SK-N-SH (cell line): Measurements from ENCODE around the gene AWAT2. TPM values are rescaled to one million over a fixed set of nuclear protein-coding genes. Genes with fewer than 3 reads are reported as not detected.
A peak's percentile ranks its signal among the peaks of the same experiment; 100 is the strongest.

Experiments used
- CTCF ChIA-PET: fragments of 300-600, 350-600 bp; formaldehyde crosslinking; extraction: SDS; loops from one replicate; lab custom pipeline; 2021; lab: Yijun Ruan, JAX
- POLR2A ChIA-PET: fragments of 350-600 bp; sonication (Branson Sonifier 250); formaldehyde crosslinking; extraction: SDS; loops from one replicate; lab custom pipeline; 2020; ENCODE audit warnings: antibody characterized with exemption, inconsistent platforms; lab: Yijun Ruan, JAX
- DNase-seq: peaks from one replicate; pipeline ENCODE4 v3.0.0; 2012
- H2AFZ ChIP-seq: fragments of 200-600 bp; sonication (generic); 2 replicates; pipeline ENCODE4 v1.8.1; 2016; ENCODE audit warnings: antibody characterized with exemption, mild to moderate bottlenecking, low read depth
- H3F3A ChIP-seq: fragments of 200-600 bp; sonication (generic); replicated peaks from 2 replicates; pipeline ENCODE3; 2016; ENCODE audit warnings: antibody characterized with exemption, mild to moderate bottlenecking; ENCODE audit not compliant: insufficient read depth
- H3K27ac ChIP-seq, 2 experiments: fragments of 200-500 bp in 1 of 2; fragments of 200-600 bp in 1 of 2; sonication (Bioruptor generic) in 1 of 2; sonication (generic), shearing (Covaris generic) in 1 of 2; 2 replicates each; pipeline versions ENCODE4 v1.5.1 to v1.6.1; 2014 to 2016; ENCODE audit warnings: low read depth in 2 of 2, inconsistent platforms in 1 of 2, low read length in 1 of 2, mild to moderate bottlenecking in 1 of 2, mixed read lengths in 1 of 2
- H3K27me3 ChIP-seq: fragments of 200-600 bp; sonication (generic), shearing (Covaris generic); 2 replicates; pipeline ENCODE4 v1.6.1; 2016; ENCODE audit warnings: mixed run types; ENCODE audit not compliant: insufficient read depth
- H3K36me3 ChIP-seq, 2 experiments: fragments of 200-500 bp in 1 of 2; fragments of 200-600 bp in 1 of 2; sonication (Bioruptor generic) in 1 of 2; sonication (generic) in 1 of 2; replicated peaks in 1 of 2; 2 replicates each; pipeline versions ENCODE3 to v1.5.1; 2014 to 2016; ENCODE audit warnings: low read length in 1 of 2, mild to moderate bottlenecking in 1 of 2; ENCODE audit not compliant: insufficient read depth in 2 of 2, control insufficient read depth in 1 of 2
- H3K4me1 ChIP-seq, 2 experiments: fragments of 200-500 bp in 1 of 2; fragments of 200-600 bp in 1 of 2; sonication (Bioruptor generic) in 1 of 2; sonication (generic), shearing (Covaris generic) in 1 of 2; 2 replicates each; pipeline versions ENCODE4 v1.5.1 to v1.6.1; 2014 to 2016; ENCODE audit warnings: low read depth in 1 of 2, low read length in 1 of 2, mixed run types in 1 of 2; ENCODE audit not compliant: insufficient read depth in 2 of 2, control insufficient read depth in 1 of 2
- H3K4me2 ChIP-seq: fragments of 200-600 bp; sonication (generic), shearing (Covaris generic); 2 replicates; pipeline ENCODE4 v1.6.1; 2017; ENCODE audit warnings: mixed run types
- H3K4me3 ChIP-seq, 2 experiments: fragments of 200-500 bp in 1 of 2; fragments of 200-600 bp in 1 of 2; sonication (Bioruptor generic) in 1 of 2; sonication (generic), shearing (Covaris generic) in 1 of 2; 2 replicates each; pipeline versions ENCODE4 v1.5.1 to v1.8.1; 2014 to 2016; ENCODE audit warnings: low read depth in 2 of 2, inconsistent platforms in 1 of 2, low read length in 1 of 2, mild to moderate bottlenecking in 1 of 2, mixed read lengths in 1 of 2, moderate library complexity in 1 of 2
- H3K79me2 ChIP-seq: fragments of 200-600 bp; sonication (generic); 2 replicates; pipeline ENCODE4 v1.8.1; 2017; ENCODE audit warnings: mild to moderate bottlenecking; ENCODE audit not compliant: insufficient read depth
- H3K9ac ChIP-seq: fragments of 200-600 bp; sonication (generic); 2 replicates; pipeline ENCODE4 v1.6.1; 2017; ENCODE audit warnings: mixed run types
- H3K9me2 ChIP-seq: fragments of 200-600 bp; sonication (generic); 2 replicates; pipeline ENCODE4 v1.6.1; 2017; ENCODE audit warnings: mixed run types
- H3K9me3 ChIP-seq: fragments of 200-600 bp; sonication (generic); 2 replicates; pipeline ENCODE4 v1.6.1; 2017; ENCODE audit warnings: mixed run types, mild to moderate bottlenecking, moderate library complexity
- H4K20me1 ChIP-seq: fragments of 200-600 bp; sonication (generic); 2 replicates; pipeline ENCODE4 v1.6.1; 2017; ENCODE audit warnings: mild to moderate bottlenecking, mixed run types; ENCODE audit not compliant: insufficient read depth
- CTCF ChIP-seq: fragments of 200-600 bp; sonication (generic); IDR thresholded peaks from 2 replicates; pipeline ENCODE4 v1.6.1; 2017; ENCODE audit warnings: antibody characterized with exemption, mild to moderate bottlenecking, moderate library complexity
- EP300 ChIP-seq, 2 experiments: IDR thresholded peaks; 2 replicates each; pipeline versions ENCODE4 v1.4.0 to v1.6.1; 2012; ENCODE audit warnings: borderline replicate concordance in 1 of 2, low read depth in 1 of 2, low read length in 1 of 2
- EZH2phosphoT487 ChIP-seq: fragments of 200-600 bp; sonication (generic); IDR thresholded peaks from 2 replicates; pipeline ENCODE4 v1.6.1; 2017; ENCODE audit warnings: low read depth, mixed run types, mild to moderate bottlenecking, antibody characterized with exemption, moderate library complexity, borderline replicate concordance
- GATA2 ChIP-seq: sonication (generic); formaldehyde crosslinking; IDR thresholded peaks from 2 replicates; pipeline ENCODE4 v1.5.0; 2020; ENCODE audit warnings: mild to moderate bottlenecking, missing genetic modification reagents
- MEF2A ChIP-seq: IDR thresholded peaks from 2 replicates; pipeline ENCODE4 v1.4.0; 2012; ENCODE audit warnings: low read depth, borderline replicate concordance
- MXI1 ChIP-seq: IDR thresholded peaks from 2 replicates; pipeline ENCODE4 v1.6.1; 2012; ENCODE audit warnings: mild to moderate bottlenecking, low read depth, low read length, improper control_type of control experiment
- NFIC ChIP-seq: IDR thresholded peaks from 2 replicates; pipeline ENCODE4 v1.4.0; 2012; ENCODE audit warnings: borderline replicate concordance
- POLR2AphosphoS5 ChIP-seq: IDR thresholded peaks from 2 replicates; pipeline ENCODE4 v1.6.1; 2012; ENCODE audit warnings: low read depth, low read length
- RAD21 ChIP-seq: IDR thresholded peaks from 2 replicates; pipeline ENCODE4 v1.6.1; 2012; ENCODE audit warnings: mild to moderate bottlenecking, low read length
- RXRA ChIP-seq: IDR thresholded peaks from 2 replicates; pipeline ENCODE4 v1.4.0; 2012; ENCODE audit warnings: low read depth, mild to moderate bottlenecking, borderline replicate concordance
- SMC3 ChIP-seq: IDR thresholded peaks from 2 replicates; pipeline ENCODE4 v1.6.1; 2012; ENCODE audit warnings: low read depth, low read length, improper control_type of control experiment
- TAF1 ChIP-seq: IDR thresholded peaks from 2 replicates; pipeline ENCODE4 v1.6.1; 2012; ENCODE audit warnings: low read depth, mild to moderate bottlenecking, low read length, moderate library complexity, borderline replicate concordance
- TCF12 ChIP-seq: IDR thresholded peaks from 2 replicates; pipeline ENCODE4 v1.4.0; 2012
- TEAD4 ChIP-seq: IDR thresholded peaks from 2 replicates; pipeline ENCODE4 v1.4.0; 2012; ENCODE audit warnings: mild to moderate bottlenecking, borderline replicate concordance; ENCODE audit not compliant: insufficient read depth
- USF2 ChIP-seq: fragments of 150-350 bp; IDR thresholded peaks from 2 replicates; pipeline ENCODE4 v1.6.1; 2017; ENCODE audit warnings: antibody characterized with exemption, low read length, low read depth, borderline replicate concordance
- WGBS: methylation state at CpG from one replicate; pipeline ENCODE4 v1.1.6; 2017; ENCODE audit warnings: low lambda C conversion rate; 5-methylcytosine and 5-hydroxymethylcytosine counted together
- polyA plus RNA-seq, 3 experiments: library from polyadenylated mRNA; depleted of rRNA; stranded (reverse); fragments of >200 nt; gene quantifications; 2 replicates each; pipeline ENCODE4 v1.2.3, GENCODE V29; 2012
- TF ChIP-seq, protein P1 (sequence below): fragments of 150-350 bp; IDR thresholded peaks from 2 replicates; pipeline ENCODE4 v1.6.1; 2016; ENCODE audit warnings: mild to moderate bottlenecking, low read depth, low read length
- TF ChIP-seq, protein P2 (sequence below): IDR thresholded peaks from 2 replicates; pipeline ENCODE4 v1.4.0; 2012; ENCODE audit warnings: low read depth, borderline replicate concordance
- TF ChIP-seq, protein P3 (sequence below): IDR thresholded peaks from 2 replicates; pipeline ENCODE4 v1.4.0; 2012; ENCODE audit warnings: low read depth, borderline replicate concordance

The AWAT2 gene
- polyA plus RNA-seq, 1 of the 3 experiments (the other 2 are of a cell fraction), result 0.13 TPM

DNA sequence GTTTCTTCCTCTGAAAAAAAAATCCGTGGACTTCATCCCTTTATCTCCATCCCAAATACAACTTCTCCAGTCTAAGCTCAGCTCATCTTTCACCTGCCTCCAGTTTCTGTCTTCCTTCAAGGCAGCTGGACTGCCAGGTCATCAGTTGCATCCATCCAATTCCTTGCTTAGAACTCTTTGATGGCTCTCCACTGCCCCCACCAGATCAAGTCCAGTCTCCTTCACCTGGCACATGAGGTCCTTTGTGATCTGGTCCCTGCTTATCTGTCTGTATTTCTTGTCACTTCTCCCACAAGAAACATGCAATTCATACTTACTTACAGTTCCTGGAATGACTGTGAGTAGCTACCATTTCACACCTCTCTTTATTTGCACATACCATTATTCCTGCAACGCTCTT lies 46.3 kb upstream of the AWAT2 start:
- no peaks in the 10 kb centered on the region for H3K79me2 ChIP-seq
- no peak overlapping the region for H3K4me2 ChIP-seq
- peaks cover 3% of the 10 kb centered on the region for H3K27me3 ChIP-seq
- ChIA-PET CTCF (interaction anchor here (1.1 to 3.6 kb wide), 10 partner anchors 14 to 1274 kb away, joined by 3 to 19 read pairs (median 5); no protein-coding TSS in a partner anchor), POLR2A (no interaction called here)
- DNase-seq, result no peak
- no peaks in the 10 kb centered on the region for H3K9me2 ChIP-seq
- no peaks in the 10 kb centered on the region for H3K36me3 ChIP-seq
- H3K4me3 ChIP-seq, result no peak overlapping the region
- H3K9me3 ChIP-seq, result no peaks in the 10 kb centered on the region
- no peaks in the 10 kb centered on the region for H4K20me1 ChIP-seq
- H3K9ac ChIP-seq, result no peak overlapping the region
- no peaks in the 10 kb centered on the region for H3F3A ChIP-seq
- WGBS, result 34% methylated on average over 2 of the region's 2 CpGs
- no peaks in the 10 kb centered on the region for H3K4me1 ChIP-seq
- TF ChIP-seq, protein P1, sequence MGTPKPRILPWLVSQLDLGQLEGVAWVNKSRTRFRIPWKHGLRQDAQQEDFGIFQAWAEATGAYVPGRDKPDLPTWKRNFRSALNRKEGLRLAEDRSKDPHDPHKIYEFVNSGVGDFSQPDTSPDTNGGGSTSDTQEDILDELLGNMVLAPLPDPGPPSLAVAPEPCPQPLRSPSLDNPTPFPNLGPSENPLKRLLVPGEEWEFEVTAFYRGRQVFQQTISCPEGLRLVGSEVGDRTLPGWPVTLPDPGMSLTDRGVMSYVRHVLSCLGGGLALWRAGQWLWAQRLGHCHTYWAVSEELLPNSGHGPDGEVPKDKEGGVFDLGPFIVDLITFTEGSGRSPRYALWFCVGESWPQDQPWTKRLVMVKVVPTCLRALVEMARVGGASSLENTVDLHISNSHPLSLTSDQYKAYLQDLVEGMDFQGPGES, result no peak
- TF ChIP-seq CTCF (peak; percentile 49), RAD21 (peak; percentile 18; the same call in 1 of the 2 replicates)
- no peak overlapping the region for H3K27ac ChIP-seq
- no peak overlapping the region for H2AFZ ChIP-seq

DNA sequence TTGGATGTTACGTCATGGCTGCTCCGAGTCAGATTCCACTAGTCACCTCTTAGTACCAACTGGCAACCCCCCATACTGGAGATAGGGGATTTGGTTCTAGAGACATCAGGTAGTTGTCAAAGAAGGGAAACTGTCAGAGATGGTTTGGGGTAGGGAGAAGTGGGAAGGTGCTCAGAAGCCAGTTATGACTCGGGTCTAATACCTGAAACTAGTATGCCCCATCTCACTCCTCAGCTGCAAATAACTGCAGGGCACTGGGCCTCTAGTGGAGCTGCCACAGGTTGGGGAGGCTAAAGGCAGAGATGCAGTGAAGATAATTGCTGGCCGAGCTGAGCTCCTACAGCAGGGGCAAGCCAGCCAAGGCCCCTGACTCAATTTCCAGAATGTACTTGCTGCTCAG lies 42.5 kb upstream of the AWAT2 start:
- no peak overlapping the region for H3K27ac ChIP-seq
- H3K4me3 ChIP-seq, result no peak overlapping the region
- H3K9me2 ChIP-seq, result no peaks in the 10 kb centered on the region
- H3K4me2 ChIP-seq, result no peak overlapping the region
- H2AFZ ChIP-seq, result no peak overlapping the region
- peaks cover 3% of the 10 kb centered on the region for H3K27me3 ChIP-seq
- DNase-seq, result no peak
- no peaks in the 10 kb centered on the region for H3K9me3 ChIP-seq
- WGBS, result 25% methylated on average over 4 of the region's 4 CpGs
- no peaks in the 10 kb centered on the region for H3K79me2 ChIP-seq
- ChIA-PET POLR2A (no interaction called here), CTCF (interaction anchor here (1.9 kb wide), 1 partner anchor 59 kb away, joined by 6 read pairs; no protein-coding TSS in a partner anchor)
- no peaks in the 10 kb centered on the region for H3K36me3 ChIP-seq
- no peaks in the 10 kb centered on the region for H4K20me1 ChIP-seq
- no peak overlapping the region for H3K9ac ChIP-seq
- no peaks in the 10 kb centered on the region for H3K4me1 ChIP-seq
- H3F3A ChIP-seq, result no peaks in the 10 kb centered on the region
- no peak for TF ChIP-seq MEF2A
- TF ChIP-seq, protein P2, sequence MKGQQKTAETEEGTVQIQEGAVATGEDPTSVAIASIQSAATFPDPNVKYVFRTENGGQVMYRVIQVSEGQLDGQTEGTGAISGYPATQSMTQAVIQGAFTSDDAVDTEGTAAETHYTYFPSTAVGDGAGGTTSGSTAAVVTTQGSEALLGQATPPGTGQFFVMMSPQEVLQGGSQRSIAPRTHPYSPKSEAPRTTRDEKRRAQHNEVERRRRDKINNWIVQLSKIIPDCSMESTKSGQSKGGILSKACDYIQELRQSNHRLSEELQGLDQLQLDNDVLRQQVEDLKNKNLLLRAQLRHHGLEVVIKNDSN, result no peak
- TF ChIP-seq POLR2AphosphoS5, result no peak
- TF ChIP-seq EZH2phosphoT487, result no peak
- no peak for TF ChIP-seq TEAD4
- TF ChIP-seq USF2, result no peak
- TF ChIP-seq SMC3, result no peak
- no peak for TF ChIP-seq TAF1
- TF ChIP-seq, protein P3, sequence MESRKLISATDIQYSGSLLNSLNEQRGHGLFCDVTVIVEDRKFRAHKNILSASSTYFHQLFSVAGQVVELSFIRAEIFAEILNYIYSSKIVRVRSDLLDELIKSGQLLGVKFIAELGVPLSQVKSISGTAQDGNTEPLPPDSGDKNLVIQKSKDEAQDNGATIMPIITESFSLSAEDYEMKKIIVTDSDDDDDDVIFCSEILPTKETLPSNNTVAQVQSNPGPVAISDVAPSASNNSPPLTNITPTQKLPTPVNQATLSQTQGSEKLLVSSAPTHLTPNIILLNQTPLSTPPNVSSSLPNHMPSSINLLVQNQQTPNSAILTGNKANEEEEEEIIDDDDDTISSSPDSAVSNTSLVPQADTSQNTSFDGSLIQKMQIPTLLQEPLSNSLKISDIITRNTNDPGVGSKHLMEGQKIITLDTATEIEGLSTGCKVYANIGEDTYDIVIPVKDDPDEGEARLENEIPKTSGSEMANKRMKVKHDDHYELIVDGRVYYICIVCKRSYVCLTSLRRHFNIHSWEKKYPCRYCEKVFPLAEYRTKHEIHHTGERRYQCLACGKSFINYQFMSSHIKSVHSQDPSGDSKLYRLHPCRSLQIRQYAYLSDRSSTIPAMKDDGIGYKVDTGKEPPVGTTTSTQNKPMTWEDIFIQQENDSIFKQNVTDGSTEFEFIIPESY, result no peak
- no peak for TF ChIP-seq GATA2
- no peak for TF ChIP-seq EP300 (IDR thresholded peaks at IDR 0.05; ENCODE audit: borderline replicate concordance in 1 of 2, low read depth in 1 of 2, low read length in 1 of 2)
- no peak for TF ChIP-seq NFIC
- no peak for TF ChIP-seq TCF12
- no peak for TF ChIP-seq MXI1
- TF ChIP-seq CTCF, result no peak
- no peak for TF ChIP-seq RXRA
